NCI-H1930 (cell line): Measurements from ENCODE around the gene EIF3I.

Experiments used
- DNase-seq, 2 experiments: peaks; one replicate each; lab custom pipeline; 2025; lab: John Stamatoyannopoulos, UW

The EIF3I gene

DNA sequence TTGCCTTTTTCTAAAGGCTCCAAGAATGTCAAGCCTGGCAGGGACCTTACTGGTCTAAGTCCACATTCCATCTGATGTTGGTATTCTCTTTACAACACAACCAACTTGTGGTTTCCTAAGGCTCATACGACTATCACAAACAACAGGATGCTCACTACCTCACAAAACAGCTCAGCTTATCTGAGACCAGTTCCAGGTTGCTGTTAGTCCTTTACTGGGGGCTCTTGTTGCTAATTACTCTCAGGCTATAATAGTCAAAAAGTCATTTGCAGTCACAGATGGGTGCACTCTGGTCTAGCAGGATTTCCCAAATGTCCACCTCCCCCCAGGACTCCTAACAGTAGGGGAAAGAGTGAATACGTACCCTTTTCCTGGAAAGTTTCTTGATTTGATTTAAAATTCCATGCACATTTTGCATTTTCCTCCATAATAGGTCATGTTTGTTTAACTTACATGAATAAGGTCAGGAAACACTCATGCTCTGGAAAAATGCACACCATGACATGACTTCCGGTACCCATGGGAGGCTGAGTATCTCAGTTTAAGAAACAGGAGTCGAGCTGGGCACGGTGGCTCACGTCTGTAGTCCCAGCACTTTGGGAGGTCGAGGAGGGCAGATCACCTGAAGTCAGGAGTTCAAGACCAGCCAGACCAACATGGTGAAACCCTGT is 44.8 kb downstream of the EIF3I start:
- DNase-seq, result no peak

DNA sequence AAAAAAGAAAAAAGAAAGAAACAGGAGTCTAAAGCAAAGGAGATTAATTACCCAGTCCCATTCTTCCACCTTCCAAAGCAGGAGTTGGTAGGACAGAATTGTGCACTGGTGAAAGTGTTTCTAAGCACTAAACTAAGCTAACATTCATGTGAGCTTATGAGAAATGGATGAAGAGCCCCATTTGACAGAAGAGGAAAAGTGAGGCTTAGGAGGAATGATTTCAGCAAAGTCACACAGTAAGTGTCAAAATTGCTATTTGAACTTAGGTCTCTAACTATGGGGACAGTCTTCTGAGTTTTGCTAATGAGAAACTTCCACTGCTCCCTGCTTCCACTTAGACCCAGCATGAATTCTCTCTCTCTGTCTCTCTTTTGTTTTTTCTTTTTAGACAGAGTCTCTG is 47.5 kb downstream of the EIF3I start:
- DNase-seq, result no peak

- DNase-seq, result no peak
These were observed 50.6 kb downstream of the EIF3I start for GRCh38 chr1:32272557-32273390.

DNA sequence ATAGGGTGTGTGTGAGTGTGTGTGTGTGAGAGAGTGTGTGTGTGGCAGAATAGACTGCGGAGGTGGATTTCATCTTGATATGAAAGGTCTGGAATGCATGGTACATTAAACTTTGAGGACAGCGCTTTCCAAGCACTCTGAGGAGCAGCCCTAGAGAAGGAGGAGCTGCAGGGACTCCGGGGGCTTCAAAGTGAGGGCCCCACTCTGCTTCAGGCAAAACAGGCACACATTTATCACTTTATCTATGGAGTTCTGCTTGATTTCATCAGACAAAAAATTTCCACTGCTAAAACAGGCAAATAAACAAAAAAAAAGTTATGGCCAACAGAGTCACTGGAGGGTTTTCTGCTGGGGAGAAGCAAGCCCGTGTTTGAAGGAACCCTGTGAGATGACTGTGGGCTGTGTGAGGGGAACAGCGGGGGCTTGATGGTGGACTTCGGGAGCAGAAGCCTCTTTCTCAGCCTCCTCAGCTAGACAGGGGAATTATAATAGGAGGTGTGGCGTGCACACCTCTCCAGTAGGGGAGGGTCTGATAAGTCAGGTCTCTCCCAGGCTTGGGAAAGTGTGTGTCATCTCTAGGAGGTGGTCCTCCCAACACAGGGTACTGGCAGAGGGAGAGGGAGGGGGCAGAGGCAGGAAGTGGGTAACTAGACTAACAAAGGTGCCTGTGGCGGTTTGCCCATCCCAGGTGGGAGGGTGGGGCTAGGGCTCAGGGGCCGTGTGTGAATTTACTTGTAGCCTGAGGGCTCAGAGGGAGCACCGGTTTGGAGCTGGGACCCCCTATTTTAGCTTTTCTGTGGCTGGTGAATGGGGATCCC is 51.4 kb downstream of the EIF3I start:
- no peak for DNase-seq

GRCh38 chr1:32274646-32275340 is 52.6 kb downstream of the EIF3I start:
- no peak for DNase-seq

DNA sequence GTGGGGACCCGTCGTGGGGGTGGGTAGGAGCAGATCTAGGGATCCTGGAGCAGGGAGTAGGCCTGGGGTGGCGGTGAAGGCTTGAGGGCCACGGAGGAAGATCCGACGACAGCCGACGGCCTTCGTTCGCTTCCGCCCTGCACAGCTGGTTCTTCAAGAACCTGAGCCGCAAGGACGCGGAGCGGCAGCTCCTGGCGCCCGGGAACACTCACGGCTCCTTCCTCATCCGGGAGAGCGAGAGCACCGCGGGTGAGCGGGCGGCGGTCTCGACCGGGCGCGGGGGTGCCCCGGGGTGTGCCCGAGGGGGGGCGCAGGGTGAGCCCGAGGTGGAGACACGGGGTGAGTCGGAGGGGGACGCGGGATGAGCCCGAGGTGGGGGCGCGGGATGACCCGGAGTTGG is 53.2 kb downstream of the EIF3I start:
- DNase-seq, result no peak

- DNase-seq, result no peak
These were observed 54.0 kb downstream of the EIF3I start for GRCh38 chr1:32276032-32276782.
